HG03457 (cell line): ENCODE data around the gene MED1.
"Not testable (repeated sequence)": the region's sequence is repeated elsewhere in the genome, so short reads cannot be mapped to it uniquely, and the experiment has no call there.

Experiments used
- ATAC-seq: cut with Tn5 transposase; IDR thresholded peaks from one replicate; pipeline ENCODE4 v1.9.1; 2021; ENCODE audit warnings: moderate number of reproducible peaks; ENCODE audit not compliant: unreplicated experiment

MED1 gene, protein sequence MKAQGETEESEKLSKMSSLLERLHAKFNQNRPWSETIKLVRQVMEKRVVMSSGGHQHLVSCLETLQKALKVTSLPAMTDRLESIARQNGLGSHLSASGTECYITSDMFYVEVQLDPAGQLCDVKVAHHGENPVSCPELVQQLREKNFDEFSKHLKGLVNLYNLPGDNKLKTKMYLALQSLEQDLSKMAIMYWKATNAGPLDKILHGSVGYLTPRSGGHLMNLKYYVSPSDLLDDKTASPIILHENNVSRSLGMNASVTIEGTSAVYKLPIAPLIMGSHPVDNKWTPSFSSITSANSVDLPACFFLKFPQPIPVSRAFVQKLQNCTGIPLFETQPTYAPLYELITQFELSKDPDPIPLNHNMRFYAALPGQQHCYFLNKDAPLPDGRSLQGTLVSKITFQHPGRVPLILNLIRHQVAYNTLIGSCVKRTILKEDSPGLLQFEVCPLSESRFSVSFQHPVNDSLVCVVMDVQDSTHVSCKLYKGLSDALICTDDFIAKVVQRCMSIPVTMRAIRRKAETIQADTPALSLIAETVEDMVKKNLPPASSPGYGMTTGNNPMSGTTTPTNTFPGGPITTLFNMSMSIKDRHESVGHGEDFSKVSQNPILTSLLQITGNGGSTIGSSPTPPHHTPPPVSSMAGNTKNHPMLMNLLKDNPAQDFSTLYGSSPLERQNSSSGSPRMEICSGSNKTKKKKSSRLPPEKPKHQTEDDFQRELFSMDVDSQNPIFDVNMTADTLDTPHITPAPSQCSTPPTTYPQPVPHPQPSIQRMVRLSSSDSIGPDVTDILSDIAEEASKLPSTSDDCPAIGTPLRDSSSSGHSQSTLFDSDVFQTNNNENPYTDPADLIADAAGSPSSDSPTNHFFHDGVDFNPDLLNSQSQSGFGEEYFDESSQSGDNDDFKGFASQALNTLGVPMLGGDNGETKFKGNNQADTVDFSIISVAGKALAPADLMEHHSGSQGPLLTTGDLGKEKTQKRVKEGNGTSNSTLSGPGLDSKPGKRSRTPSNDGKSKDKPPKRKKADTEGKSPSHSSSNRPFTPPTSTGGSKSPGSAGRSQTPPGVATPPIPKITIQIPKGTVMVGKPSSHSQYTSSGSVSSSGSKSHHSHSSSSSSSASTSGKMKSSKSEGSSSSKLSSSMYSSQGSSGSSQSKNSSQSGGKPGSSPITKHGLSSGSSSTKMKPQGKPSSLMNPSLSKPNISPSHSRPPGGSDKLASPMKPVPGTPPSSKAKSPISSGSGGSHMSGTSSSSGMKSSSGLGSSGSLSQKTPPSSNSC (N-terminal part only)

DNA sequence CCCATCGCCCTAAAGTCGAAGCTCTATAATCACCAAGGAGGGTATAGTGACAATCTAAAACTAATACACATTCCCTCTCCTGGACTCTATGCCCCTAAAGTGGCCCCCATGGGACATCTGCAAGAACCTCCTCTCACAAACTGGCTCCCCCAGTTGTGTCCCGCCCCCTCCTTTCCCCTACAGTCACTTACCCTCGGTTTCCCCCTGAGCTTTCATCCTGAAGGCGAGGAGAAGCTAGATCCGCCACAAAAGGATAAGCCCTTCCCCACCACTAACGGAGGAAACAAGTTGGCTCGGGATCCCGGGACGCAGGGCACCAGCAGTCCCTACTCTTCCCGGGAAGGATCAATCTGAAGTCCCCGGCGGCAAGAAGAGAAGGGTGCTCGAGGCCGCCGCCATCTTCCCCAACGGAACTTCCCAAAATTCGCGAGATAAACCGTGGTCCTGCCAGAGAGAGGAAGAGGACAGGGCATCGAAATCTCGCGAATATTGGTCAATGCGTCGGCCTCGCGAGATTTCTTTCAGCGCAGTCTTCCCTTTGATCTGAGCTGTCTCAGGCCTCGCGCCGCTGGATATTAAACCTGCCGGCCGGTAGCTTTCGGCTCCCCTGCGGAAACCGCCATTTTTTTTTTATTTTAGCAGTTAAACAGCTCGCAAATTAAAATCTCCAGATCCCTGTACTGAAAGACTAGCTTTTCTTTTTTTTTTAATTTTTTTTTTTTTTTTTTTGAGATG, at the start of gene MED1:
MED1 (minus strand) TSS at position 417 of the 735 bp plus-strand sequence; CDS start at position 216, 201 bp downstream.
- peak; percentile 73 for ATAC-seq

DNA sequence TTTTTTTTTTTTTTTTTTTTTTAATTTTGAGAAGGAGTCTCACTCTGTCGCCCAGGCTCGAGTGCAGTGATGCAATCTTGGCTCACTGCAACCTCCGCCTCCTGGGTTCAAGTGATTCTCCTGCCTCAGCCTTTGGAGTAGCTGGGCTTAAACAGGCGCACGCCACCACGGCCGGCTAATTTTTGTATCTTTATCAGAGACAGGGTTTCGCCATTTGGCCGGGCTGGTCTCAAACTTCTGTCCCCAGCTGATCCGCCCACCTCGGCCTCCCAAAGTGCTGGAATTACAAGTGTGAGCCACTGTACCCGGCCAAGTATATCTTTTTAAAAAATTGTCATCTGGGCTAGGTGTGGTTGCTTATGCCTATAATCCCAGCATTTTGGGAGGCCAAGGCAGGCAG, 45.9 kb upstream of the MED1 start:
- not testable (repeated sequence) for ATAC-seq

DNA sequence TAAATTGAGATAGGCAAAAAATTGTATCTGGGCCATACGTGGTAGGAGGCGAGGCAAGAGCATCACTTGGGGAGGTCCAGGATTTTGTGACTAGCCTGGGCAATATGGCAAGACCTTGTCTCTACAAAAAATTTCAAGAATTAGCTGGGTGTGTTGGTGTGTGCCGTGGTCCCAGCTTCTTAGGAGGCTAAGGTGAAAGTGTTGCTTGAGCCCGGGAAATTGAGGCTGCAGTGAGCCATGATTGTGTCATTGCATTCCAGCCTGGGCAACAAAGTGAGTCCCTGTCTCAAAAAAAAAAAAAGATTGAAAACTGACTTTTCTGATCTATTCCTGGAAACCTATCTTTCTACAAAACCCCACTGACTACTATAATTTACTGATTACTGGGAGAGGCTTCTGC, 36.9 kb upstream of the MED1 start:
- no peak for ATAC-seq

DNA sequence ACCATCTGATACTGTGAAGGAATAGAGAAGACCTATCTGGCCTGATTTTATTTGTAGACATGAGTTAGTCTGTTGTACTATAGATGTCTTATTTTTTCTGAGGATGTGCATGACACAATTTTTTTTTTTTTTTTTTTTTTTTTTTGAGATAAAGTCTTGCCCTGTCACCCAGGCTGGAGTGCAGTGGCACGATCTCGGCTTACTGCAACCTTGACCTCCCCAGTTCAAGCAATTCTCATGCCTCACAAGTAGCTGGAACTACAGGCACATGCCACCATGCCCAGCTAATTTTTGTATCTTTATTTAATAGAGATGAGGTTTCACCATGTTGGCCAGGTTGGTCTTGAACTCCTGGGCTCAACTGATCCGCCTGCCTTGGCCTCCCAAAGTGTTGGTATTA, 36.4 kb upstream of the MED1 start:
- ATAC-seq: not testable (repeated sequence)

DNA sequence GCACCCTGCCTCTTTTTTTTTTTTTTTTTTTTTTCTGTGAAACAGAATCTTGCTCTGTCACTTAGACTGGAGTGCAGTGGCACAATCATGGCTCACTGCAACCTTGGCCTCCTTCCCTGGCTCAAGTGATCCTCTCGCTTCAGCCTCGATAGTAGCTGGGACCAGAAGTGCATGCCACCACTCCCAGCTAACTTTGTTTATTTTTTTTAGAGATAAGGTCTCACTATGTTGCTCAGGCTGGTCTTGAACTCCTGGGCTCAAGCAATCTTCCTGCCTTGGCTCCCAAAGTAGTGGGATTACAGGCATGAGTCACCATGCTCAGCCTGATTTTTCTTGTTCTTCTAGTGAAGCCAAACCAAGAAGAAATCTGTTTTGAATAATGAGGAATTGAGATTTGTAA, 35.2 kb upstream of the MED1 start:
- ATAC-seq: no peak

DNA sequence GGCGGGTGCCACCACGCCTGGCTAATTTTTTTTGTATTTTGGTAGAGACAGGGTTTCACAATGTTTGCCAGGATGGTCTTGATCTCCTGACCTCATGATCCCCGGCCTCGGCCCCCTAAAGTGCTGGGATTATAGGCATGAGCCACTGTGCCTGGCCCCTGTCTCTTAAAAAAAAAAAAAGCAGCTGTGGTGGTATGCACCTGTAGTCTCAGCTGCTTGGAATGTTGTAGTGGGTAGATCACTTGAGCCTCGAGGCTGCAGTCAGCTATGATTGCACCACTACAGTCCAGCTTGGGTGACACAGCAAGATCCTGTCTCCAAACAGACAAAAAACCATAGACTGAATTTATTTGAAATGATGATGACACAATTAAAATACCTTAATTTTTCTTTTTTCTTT, 34.5 kb upstream of the MED1 start:
- ATAC-seq: no peak

DNA sequence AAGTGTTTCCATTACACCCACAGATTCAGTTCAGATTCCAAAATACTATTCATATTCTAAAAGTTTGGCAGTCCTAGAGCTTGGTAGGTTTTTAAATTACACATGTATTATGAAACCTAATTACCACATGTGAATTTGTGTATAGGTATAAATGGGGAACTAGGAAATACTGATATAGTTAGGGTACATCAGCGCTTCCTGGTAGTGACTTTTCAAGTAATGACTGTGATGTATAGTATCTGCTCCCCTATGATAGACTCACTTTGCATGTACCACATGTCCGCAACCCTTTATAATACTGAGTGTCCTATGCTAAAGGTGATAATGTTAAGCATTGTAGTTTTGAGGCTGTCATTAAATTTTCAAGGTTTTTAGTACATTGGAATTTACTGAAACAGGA, 33.1 kb upstream of the MED1 start:
- ATAC-seq: no peak

DNA sequence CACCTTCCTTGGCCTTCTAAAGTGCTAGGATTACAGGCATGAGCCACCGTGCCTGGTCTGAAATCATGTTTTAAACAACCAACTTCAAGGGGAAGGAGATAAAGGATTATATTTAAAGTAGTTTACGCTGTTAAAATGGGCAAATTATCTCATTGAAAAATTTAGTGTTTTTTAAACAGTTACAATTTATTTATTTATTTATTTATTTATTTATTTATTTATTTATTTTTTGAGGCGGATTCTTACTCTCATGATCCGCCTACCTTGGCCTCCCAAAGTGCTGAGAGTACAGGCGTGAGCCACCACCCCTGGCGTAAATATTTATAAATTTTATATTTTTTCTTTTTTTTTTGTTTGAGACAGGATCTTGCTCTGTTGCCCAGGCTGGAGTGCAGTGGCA, 32.4 kb upstream of the MED1 start:
- ATAC-seq: no peak

DNA sequence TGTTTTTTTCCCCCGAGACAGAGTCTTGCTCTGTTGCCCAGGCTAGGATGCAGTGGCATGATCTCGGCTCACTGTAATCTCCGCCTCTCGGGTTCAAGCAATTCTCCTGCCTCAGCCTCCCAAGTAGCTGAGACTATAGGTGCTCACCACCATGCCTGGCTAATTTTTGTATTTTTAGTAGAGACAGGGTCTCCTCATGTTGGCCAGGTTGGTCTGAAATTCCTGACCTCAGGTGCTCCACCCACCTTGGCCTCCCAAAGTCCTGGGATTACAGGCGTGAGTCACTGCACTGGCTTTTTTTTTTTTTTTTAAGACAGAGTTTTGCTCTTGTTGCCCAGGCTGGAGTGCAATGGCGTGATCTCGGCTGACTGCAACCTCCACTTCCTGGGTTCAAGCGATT, 28.6 kb upstream of the MED1 start:
- not testable (repeated sequence) for ATAC-seq

DNA sequence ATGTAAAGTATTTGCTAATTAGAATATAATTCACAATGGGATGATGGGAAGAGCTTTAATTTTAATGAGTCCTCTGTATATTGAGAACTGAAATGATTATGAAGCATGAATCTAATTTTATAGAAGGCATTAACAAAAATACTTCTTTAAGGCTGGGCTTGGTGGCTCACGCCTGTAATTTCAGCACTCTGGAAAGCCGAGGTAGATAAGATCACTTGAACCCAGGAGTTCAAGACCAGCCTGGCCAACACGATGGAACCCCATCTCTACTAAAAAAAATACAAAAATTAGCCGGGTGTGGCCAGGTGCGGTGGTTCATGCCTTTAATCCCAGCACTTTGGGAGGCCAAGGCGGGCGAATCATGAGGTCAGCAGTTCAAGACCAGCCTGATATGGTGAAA, 22.2 kb upstream of the MED1 start:
- no peak for ATAC-seq

DNA sequence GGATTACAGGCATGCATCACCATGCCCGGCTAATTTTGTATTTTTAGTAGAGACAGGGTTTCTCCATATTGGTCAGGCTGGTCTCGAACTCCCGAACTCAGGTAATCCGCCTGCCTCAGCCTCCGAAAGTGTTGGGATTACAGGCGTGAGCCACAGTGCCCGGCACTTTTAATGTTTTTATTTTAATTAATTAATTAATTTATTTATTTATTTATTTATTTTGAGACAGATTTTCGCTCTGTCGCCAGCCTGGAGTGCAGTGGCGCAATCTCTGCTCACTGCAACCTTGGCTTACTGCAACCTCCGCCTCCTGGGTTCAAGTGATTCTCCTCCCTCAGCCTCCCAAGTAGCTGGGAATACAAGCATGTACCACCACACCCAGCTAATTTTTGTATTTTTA, 17.5 kb upstream of the MED1 start:
- ATAC-seq: not testable (repeated sequence)

DNA sequence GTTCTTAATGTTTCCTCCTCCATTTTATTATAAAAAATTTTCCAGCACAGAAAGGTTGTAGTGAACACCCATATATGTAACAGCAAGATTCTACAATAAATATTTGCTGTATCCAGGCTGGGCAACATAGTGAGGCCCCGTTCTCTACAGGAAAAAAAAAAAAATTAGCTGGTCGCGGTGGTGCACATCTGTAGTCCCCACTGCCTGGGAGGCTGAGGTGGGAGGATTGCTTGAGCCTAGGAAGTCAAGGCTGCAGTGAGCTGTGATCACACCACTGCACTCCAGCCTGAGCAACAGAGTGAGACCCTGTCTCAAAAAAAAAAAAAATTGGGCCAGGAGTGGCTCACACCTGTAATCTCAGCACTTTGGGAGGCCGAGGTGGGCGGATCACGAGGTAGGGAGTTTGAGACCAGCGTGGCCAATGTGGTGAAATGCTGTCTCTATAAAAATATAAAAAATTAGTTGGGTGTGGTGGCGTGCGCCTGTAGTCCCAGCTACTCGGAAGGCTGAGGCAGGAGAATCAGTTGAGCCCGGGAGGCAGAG, 13.6 kb upstream of the MED1 start:
- not testable (repeated sequence) for ATAC-seq

DNA sequence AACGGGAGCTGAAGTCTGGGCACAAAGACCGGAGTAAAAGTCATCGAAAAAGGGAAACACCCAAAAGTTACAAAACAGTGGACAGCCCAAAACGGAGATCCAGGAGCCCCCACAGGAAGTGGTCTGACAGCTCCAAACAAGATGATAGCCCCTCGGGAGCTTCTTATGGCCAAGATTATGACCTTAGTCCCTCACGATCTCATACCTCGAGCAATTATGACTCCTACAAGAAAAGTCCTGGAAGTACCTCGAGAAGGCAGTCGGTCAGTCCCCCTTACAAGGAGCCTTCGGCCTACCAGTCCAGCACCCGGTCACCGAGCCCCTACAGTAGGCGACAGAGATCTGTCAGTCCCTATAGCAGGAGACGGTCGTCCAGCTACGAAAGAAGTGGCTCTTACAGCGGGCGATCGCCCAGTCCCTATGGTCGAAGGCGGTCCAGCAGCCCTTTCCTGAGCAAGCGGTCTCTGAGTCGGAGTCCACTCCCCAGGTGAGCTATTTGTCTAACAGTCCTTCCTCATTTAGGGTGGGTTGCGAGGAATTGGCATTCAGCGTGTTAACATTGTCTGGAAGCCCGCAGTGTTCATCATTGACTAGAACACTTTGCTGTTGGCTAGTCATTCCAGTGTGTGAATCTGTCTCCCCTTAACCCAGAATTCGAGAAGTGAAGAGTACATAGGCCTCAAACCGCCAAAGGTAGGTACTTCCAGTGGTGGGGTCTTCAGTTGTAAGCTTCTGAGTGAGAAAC, 11.7 kb upstream of the MED1 start:
- no peak for ATAC-seq

DNA sequence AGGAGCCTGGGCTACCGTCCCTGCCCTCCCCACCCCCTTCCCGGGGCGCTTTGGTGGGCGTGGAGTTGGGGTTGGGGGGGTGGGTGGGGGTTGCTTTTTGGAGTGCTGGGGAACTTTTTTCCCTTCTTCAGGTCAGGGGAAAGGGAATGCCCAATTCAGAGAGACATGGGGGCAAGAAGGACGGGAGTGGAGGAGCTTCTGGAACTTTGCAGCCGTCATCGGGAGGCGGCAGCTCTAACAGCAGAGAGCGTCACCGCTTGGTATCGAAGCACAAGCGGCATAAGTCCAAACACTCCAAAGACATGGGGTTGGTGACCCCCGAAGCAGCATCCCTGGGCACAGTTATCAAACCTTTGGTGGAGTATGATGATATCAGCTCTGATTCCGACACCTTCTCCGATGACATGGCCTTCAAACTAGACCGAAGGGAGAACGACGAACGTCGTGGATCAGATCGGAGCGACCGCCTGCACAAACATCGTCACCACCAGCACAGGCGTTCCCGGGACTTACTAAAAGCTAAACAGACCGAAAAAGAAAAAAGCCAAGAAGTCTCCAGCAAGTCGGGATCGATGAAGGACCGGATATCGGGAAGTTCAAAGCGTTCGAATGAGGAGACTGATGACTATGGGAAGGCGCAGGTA, 11.0 kb upstream of the MED1 start:
- ATAC-seq: peak; percentile 6

DNA sequence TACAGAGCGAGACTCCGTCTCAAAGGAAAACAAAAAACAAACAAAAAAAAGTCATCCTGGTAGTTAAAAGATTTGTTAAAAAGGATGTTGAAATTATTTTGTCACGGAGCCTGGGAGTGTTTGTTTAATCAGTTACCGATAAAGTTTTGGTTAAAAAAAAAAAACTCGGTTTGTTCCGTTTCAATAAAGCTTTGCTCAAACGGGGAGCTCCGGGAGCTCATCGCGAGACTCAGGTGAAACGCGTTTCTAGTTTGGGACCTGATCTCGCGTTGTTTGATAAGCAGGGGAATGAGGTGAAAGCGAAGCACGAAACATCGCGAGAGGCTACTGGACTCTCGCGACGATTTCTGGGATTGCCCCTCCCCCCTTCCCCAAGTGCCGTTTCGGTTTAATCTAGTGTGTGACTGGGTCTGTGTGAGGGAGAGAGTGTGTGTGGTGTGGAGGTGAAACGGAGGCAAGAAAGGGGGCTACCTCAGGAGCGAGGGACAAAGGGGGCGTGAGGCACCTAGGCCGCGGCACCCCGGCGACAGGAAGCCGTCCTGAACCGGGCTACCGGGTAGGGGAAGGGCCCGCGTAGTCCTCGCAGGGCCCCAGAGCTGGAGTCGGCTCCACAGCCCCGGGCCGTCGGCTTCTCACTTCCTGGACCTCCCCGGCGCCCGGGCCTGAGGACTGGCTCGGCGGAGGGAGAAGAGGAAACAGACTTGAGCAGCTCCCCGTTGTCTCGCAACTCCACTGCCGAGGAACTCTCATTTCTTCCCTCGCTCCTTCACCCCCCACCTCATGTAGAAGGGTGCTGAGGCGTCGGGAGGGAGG, 10.3 kb upstream of the MED1 start, which contains the start of gene CDK12:
CDK12 (plus strand) TSS at position 374 of the 813 bp plus-strand sequence. CDS start 586 bp downstream, outside the sequence.
- ATAC-seq: peak; percentile 46

DNA sequence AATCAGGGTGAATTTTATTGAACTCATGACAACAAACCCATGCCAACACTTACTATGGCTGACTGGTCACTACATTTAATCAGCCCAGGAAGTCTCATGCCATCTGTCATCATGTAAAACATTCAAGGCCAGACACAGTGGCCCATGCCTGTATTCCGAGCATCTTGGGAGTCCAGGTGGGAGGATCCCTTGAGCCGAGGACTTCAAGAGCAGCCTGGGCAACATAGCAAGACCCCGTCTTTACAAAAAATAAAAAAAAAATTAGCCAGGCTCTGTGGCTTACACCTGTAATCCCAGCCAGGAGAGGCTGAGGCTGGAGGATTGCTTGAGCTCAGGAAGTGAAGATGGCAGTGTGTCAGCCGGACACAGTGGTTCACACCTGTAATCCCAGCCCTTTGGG, 4.9 kb upstream of the MED1 start:
- ATAC-seq: no peak

DNA sequence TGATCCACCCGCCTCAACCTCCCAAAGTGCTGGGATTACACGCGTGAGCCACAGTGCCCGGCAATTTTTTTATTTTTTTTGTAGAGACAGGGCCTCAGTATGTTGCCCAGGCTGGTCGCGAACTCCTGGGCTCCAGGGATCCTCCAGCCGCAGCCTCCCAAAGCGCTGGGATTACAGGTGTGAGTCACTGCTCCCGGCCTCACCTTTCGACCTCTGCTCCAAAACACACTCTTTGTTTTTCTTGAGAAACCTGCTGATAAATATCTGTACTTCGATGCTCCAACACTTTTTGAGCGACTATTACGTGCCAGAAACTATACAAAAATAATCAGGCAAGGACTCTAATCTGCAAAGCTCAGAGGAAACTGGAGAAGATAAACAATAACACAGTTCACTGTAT, 1.0 kb downstream of the MED1 start:
- ATAC-seq: no peak

DNA sequence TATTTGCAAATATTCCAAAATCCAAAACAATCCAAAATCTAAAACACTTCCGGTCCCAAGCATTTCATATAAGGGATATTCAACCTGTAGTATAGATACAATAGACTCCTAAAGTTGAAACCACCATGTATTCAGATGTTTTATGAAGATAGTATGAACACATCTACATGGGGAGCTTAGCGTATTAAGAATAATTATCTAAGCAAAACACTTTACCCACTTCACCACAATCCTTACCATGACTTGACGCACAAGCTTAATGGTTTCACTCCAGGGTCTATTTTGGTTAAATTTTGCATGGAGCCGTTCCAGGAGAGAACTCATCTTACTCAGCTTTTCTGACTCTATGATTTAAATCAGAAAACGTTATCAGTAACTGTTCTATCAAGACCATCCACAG, 3.5 kb downstream of the MED1 start:
- ATAC-seq: no peak
